ENCODE measurements around the gene HOMER3. TPM values are rescaled to one million over a fixed set of nuclear protein-coding genes. Genes with fewer than 3 reads are reported as not detected.

HOMER3 gene
- total and polyA plus RNA-seq, 2 experiments from 2014 or later = 16.7 to 38.4 TPM

DNA sequence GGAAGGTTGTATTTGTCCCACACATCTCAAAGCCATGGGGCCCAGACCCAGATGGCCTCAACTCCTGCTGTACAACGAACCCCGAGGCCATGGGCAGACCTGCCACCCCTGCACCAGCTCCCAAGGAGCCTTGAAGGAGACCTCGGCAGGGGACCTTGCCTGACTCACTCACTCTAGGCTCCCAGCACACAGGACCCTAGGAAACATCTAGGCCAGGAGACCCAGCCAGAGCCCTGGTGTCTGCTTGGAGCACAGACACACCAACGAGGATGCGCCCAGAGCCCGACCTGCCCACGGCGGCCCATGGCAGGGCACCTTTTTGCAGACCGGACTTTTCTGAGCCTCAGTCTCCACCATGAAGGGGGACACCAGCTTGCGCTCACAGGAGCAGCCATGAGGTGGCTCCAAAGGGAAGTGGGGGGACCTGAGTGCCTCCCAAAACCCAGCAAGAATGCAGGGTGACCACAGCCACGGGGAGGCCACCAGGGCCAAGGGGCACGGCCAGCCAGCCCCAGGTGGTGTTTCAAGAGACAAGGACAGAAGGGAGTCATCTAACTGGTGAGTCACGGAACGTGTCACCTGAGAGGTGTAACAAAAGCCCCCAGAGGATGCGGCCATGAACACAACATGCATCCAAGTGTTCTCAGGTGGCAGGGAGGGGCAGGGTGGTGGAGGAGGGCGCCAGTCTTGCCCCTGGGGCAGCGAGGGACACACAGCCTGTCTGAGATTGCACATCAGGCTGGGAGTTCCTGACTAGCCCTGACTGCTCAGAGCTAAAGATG, 40.1 kb downstream of the HOMER3 start (continued):
- TF ChIP-seq, protein P1, sequence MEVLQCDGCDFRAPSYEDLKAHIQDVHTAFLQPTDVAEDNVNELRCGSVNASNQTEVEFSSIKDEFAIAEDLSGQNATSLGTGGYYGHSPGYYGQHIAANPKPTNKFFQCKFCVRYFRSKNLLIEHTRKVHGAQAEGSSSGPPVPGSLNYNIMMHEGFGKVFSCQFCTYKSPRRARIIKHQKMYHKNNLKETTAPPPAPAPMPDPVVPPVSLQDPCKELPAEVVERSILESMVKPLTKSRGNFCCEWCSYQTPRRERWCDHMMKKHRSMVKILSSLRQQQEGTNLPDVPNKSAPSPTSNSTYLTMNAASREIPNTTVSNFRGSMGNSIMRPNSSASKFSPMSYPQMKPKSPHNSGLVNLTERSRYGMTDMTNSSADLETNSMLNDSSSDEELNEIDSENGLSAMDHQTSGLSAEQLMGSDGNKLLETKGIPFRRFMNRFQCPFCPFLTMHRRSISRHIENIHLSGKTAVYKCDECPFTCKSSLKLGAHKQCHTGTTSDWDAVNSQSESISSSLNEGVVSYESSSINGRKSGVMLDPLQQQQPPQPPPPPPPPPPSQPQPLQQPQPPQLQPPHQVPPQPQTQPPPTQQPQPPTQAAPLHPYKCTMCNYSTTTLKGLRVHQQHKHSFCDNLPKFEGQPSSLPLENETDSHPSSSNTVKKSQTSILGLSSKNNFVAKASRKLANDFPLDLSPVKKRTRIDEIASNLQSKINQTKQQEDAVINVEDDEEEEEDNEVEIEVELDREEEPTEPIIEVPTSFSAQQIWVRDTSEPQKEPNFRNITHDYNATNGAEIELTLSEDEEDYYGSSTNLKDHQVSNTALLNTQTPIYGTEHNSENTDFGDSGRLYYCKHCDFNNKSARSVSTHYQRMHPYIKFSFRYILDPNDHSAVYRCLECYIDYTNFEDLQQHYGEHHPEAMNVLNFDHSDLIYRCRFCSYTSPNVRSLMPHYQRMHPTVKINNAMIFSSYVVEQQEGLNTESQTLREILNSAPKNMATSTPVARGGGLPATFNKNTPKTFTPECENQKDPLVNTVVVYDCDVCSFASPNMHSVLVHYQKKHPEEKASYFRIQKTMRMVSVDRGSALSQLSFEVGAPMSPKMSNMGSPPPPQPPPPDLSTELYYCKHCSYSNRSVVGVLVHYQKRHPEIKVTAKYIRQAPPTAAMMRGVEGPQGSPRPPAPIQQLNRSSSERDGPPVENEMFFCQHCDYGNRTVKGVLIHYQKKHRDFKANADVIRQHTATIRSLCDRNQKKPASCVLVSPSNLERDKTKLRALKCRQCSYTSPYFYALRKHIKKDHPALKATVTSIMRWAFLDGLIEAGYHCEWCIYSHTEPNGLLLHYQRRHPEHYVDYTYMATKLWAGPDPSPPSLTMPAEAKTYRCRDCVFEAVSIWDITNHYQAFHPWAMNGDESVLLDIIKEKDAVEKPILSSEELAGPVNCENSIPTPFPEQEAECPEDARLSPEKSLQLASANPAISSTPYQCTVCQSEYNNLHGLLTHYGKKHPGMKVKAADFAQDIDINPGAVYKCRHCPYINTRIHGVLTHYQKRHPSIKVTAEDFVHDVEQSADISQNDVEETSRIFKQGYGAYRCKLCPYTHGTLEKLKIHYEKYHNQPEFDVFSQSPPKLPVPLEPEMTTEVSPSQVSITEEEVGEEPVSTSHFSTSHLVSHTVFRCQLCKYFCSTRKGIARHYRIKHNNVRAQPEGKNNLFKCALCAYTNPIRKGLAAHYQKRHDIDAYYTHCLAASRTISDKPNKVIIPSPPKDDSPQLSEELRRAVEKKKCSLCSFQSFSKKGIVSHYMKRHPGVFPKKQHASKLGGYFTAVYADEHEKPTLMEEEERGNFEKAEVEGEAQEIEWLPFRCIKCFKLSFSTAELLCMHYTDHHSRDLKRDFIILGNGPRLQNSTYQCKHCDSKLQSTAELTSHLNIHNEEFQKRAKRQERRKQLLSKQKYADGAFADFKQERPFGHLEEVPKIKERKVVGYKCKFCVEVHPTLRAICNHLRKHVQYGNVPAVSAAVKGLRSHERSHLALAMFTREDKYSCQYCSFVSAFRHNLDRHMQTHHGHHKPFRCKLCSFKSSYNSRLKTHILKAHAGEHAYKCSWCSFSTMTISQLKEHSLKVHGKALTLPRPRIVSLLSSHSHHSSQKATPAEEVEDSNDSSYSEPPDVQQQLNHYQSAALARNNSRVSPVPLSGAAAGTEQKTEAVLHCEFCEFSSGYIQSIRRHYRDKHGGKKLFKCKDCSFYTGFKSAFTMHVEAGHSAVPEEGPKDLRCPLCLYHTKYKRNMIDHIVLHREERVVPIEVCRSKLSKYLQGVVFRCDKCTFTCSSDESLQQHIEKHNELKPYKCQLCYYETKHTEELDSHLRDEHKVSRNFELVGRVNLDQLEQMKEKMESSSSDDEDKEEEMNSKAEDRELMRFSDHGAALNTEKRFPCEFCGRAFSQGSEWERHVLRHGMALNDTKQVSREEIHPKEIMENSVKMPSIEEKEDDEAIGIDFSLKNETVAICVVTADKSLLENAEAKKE (CRISPR knock-in tag; IDR thresholded peaks at IDR 0.05) = no peak
- TF ChIP-seq ZNF331 (CRISPR knock-in tag; IDR thresholded peaks at IDR 0.05; ENCODE audit: low read depth) (no peak), CREB1 (CRISPR knock-in tag; IDR thresholded peaks at IDR 0.05; ENCODE audit: low read depth) (no peak)
- TF ChIP-seq, protein P2, sequence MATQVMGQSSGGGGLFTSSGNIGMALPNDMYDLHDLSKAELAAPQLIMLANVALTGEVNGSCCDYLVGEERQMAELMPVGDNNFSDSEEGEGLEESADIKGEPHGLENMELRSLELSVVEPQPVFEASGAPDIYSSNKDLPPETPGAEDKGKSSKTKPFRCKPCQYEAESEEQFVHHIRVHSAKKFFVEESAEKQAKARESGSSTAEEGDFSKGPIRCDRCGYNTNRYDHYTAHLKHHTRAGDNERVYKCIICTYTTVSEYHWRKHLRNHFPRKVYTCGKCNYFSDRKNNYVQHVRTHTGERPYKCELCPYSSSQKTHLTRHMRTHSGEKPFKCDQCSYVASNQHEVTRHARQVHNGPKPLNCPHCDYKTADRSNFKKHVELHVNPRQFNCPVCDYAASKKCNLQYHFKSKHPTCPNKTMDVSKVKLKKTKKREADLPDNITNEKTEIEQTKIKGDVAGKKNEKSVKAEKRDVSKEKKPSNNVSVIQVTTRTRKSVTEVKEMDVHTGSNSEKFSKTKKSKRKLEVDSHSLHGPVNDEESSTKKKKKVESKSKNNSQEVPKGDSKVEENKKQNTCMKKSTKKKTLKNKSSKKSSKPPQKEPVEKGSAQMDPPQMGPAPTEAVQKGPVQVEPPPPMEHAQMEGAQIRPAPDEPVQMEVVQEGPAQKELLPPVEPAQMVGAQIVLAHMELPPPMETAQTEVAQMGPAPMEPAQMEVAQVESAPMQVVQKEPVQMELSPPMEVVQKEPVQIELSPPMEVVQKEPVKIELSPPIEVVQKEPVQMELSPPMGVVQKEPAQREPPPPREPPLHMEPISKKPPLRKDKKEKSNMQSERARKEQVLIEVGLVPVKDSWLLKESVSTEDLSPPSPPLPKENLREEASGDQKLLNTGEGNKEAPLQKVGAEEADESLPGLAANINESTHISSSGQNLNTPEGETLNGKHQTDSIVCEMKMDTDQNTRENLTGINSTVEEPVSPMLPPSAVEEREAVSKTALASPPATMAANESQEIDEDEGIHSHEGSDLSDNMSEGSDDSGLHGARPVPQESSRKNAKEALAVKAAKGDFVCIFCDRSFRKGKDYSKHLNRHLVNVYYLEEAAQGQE (IDR thresholded peaks at IDR 0.05; ENCODE audit: unreplicated experiment) = no peak
- TF ChIP-seq, protein P3, sequence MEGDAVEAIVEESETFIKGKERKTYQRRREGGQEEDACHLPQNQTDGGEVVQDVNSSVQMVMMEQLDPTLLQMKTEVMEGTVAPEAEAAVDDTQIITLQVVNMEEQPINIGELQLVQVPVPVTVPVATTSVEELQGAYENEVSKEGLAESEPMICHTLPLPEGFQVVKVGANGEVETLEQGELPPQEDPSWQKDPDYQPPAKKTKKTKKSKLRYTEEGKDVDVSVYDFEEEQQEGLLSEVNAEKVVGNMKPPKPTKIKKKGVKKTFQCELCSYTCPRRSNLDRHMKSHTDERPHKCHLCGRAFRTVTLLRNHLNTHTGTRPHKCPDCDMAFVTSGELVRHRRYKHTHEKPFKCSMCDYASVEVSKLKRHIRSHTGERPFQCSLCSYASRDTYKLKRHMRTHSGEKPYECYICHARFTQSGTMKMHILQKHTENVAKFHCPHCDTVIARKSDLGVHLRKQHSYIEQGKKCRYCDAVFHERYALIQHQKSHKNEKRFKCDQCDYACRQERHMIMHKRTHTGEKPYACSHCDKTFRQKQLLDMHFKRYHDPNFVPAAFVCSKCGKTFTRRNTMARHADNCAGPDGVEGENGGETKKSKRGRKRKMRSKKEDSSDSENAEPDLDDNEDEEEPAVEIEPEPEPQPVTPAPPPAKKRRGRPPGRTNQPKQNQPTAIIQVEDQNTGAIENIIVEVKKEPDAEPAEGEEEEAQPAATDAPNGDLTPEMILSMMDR (conservative IDR thresholded peaks at IDR 0.05; ENCODE audit: low read depth in 2 of 2) = no peak

Data from GM23338 (cell line).